ENCODE measurements around the gene TMEM63C. TPM values are rescaled to one million over a fixed set of nuclear protein-coding genes. Genes with fewer than 3 reads are reported as not detected.

The TMEM63C gene
- total and polyA plus RNA-seq, 2 experiments from 2014 or later: 4.9 to 9.7 TPM

GRCh38 chr14:77250927-77251326 is 69.3 kb downstream of the TMEM63C start:
- H3K27me3 ChIP-seq: no peaks in the 10 kb centered on the region
- H3K79me2 ChIP-seq: no peaks in the 10 kb centered on the region
- no peak overlapping the region for H3K4me2 ChIP-seq
- no peak for TF ChIP-seq EZH2 (IDR thresholded peaks at IDR 0.05; ENCODE audit: borderline replicate concordance)
- TF ChIP-seq CTCF (IDR thresholded peaks at IDR 0.05; ENCODE audit: poor library complexity): no peak
- no peak for TF ChIP-seq EZH2phosphoT487 (IDR thresholded peaks at IDR 0.05; ENCODE audit: low read depth, severe bottlenecking, unreplicated experiment)
- DNase-seq (ENCODE audit: low spot score): no peak
- H2AFZ ChIP-seq: no peak overlapping the region
- no peak overlapping the region for H3K4me3 ChIP-seq
- WGBS (ENCODE audit: low lambda C conversion rate, missing lambda C conversion rate): 96% methylated on average over 6 of the region's 6 CpGs
- no peaks in the 10 kb centered on the region for H3K36me3 ChIP-seq (replicated peaks; ENCODE audit: insufficient read depth, low read depth)
- H3K9me3 ChIP-seq (ENCODE audit: low read depth): no peaks in the 10 kb centered on the region
- no peaks in the 10 kb centered on the region for H4K20me1 ChIP-seq (ENCODE audit: insufficient read depth, poor library complexity, severe bottlenecking)
- H3K4me1 ChIP-seq (ENCODE audit: insufficient read depth): no peaks in the 10 kb centered on the region
- H3K9me2 ChIP-seq (replicated peaks; ENCODE audit: insufficient read depth): no peaks in the 10 kb centered on the region
- H3K27ac ChIP-seq: no peak overlapping the region

- TF ChIP-seq CTCF (IDR thresholded peaks at IDR 0.05; ENCODE audit: poor library complexity) (no peak), EZH2 (IDR thresholded peaks at IDR 0.05; ENCODE audit: borderline replicate concordance) (no peak), EZH2phosphoT487 (IDR thresholded peaks at IDR 0.05; ENCODE audit: low read depth, severe bottlenecking, unreplicated experiment) (no peak)
- Histone ChIP-seq H3K4me1 (ENCODE audit: insufficient read depth) (no peaks in the 10 kb centered on the region), H3K4me2 (no peak overlapping the region), H2AFZ (no peak overlapping the region), H4K20me1 (ENCODE audit: insufficient read depth, poor library complexity, severe bottlenecking) (no peaks in the 10 kb centered on the region), H3K36me3 (replicated peaks; ENCODE audit: insufficient read depth, low read depth) (no peaks in the 10 kb centered on the region), H3K9me3 (ENCODE audit: low read depth) (no peaks in the 10 kb centered on the region), H3K4me3 (no peak overlapping the region), H3K27ac (no peak overlapping the region), H3K79me2 (no peaks in the 10 kb centered on the region), H3K9me2 (replicated peaks; ENCODE audit: insufficient read depth) (no peaks in the 10 kb centered on the region), H3K27me3 (no peaks in the 10 kb centered on the region)
- WGBS (ENCODE audit: low lambda C conversion rate, missing lambda C conversion rate): 93% methylated on average over 11 of the region's 11 CpGs
- DNase-seq (ENCODE audit: low spot score): no peak
Measured at GRCh38 chr14:77251870-77252269, 70.3 kb downstream of the TMEM63C start.

GRCh38 chr14:77253333-77254190 is 72.0 kb downstream of the TMEM63C start:
- no peaks in the 10 kb centered on the region for H3K36me3 ChIP-seq (replicated peaks; ENCODE audit: insufficient read depth, low read depth)
- no peaks in the 10 kb centered on the region for H3K9me3 ChIP-seq (ENCODE audit: low read depth)
- WGBS (ENCODE audit: low lambda C conversion rate, missing lambda C conversion rate): 91% methylated on average over 20 of the region's 20 CpGs
- H3K4me3 ChIP-seq: no peak overlapping the region
- H3K79me2 ChIP-seq: no peaks in the 10 kb centered on the region
- H3K9me2 ChIP-seq (replicated peaks; ENCODE audit: insufficient read depth): no peaks in the 10 kb centered on the region
- no peaks in the 10 kb centered on the region for H3K4me1 ChIP-seq (ENCODE audit: insufficient read depth)
- DNase-seq (ENCODE audit: low spot score): no peak
- H3K4me2 ChIP-seq: no peak overlapping the region
- H4K20me1 ChIP-seq (ENCODE audit: insufficient read depth, poor library complexity, severe bottlenecking): no peaks in the 10 kb centered on the region
- H3K27ac ChIP-seq: no peak overlapping the region
- no peak overlapping the region for H2AFZ ChIP-seq
- no peaks in the 10 kb centered on the region for H3K27me3 ChIP-seq
- no peak for TF ChIP-seq EZH2 (IDR thresholded peaks at IDR 0.05; ENCODE audit: borderline replicate concordance)
- TF ChIP-seq CTCF (IDR thresholded peaks at IDR 0.05; ENCODE audit: poor library complexity): no peak
- TF ChIP-seq EZH2phosphoT487 (IDR thresholded peaks at IDR 0.05; ENCODE audit: low read depth, severe bottlenecking, unreplicated experiment): no peak

Measured in hepatocyte (in vitro differentiated cells).